GM18511 (cell line): ENCODE measurements around the gene FSTL1.

Experiments
- ATAC-seq: cut with Tn5 transposase; IDR thresholded peaks from one replicate; pipeline ENCODE4 v1.9.1; 2021; ENCODE audit warnings: mild to moderate bottlenecking, moderate library complexity; ENCODE audit not compliant: unreplicated experiment

FSTL1 gene

GRCh38 chr3:120469440-120469839, 18.6 kb upstream of the FSTL1 start:
- ATAC-seq: no peak

GRCh38 chr3:120468635-120469295, 18.0 kb upstream of the FSTL1 start:
- ATAC-seq: no peak

GRCh38 chr3:120462409-120462959, 11.7 kb upstream of the FSTL1 start:
- ATAC-seq: no peak

GRCh38 chr3:120461416-120461815, 10.6 kb upstream of the FSTL1 start:
- ATAC-seq: no peak

- no peak for ATAC-seq
Measured at GRCh38 chr3:120460862-120461261, 10.1 kb upstream of the FSTL1 start.

- ATAC-seq: no peak
Measured at GRCh38 chr3:120460181-120460790, 9.5 kb upstream of the FSTL1 start.

- no peak for ATAC-seq
Measured at GRCh38 chr3:120459196-120459595, 8.4 kb upstream of the FSTL1 start.

GRCh38 chr3:120457827-120458226, 7.0 kb upstream of the FSTL1 start:
- no peak for ATAC-seq

- no peak for ATAC-seq
Measured at GRCh38 chr3:120454076-120454689, 3.4 kb upstream of the FSTL1 start.

GRCh38 chr3:120452816-120453215, 2.0 kb upstream of the FSTL1 start:
- no peak for ATAC-seq

GRCh38 chr3:120451806-120452205, 1.0 kb upstream of the FSTL1 start:
- ATAC-seq: no peak

- ATAC-seq: no peak
Measured at GRCh38 chr3:120451272-120451761, 525 bp upstream of the FSTL1 start.

- ATAC-seq: peak; percentile 42
Measured at GRCh38 chr3:120449701-120450599, 842 bp downstream of the FSTL1 start.

- ATAC-seq: no peak
Measured at GRCh38 chr3:120449251-120449650, 1.5 kb downstream of the FSTL1 start.

- ATAC-seq: no peak
Measured at GRCh38 chr3:120448756-120449155, 2.0 kb downstream of the FSTL1 start.

- no peak for ATAC-seq
Measured at GRCh38 chr3:120446891-120447668, 3.7 kb downstream of the FSTL1 start.

GRCh38 chr3:120445654-120446053, 5.1 kb downstream of the FSTL1 start:
- ATAC-seq: no peak

GRCh38 chr3:120443626-120444123, 7.1 kb downstream of the FSTL1 start:
- ATAC-seq: no peak

GRCh38 chr3:120442975-120443517, 7.7 kb downstream of the FSTL1 start:
- no peak for ATAC-seq

- ATAC-seq: no peak
Measured at GRCh38 chr3:120441776-120442175, 9.0 kb downstream of the FSTL1 start.
